GM23338 (cell line): ENCODE results near the gene SH3RF2. TPM values are rescaled to one million over a fixed set of nuclear protein-coding genes. Genes with fewer than 3 reads are reported as not detected.

Source experiments
- ATAC-seq: fragments of 200-7000 bp; cut with Tn5 transposase; 3 replicates; pipeline ENCODE4 v1.9.1; 2020
- DNase-seq: peaks from one replicate; pipeline ENCODE4 v3.0.0-alpha.2; 2015; ENCODE audit warnings: low spot score
- H2AFZ ChIP-seq: fragments of 200-600 bp; sonication (generic); 2 replicates; pipeline ENCODE4 v1.8.0; 2016; ENCODE audit warnings: antibody characterized with exemption, mild to moderate bottlenecking, moderate library complexity
- H3F3A ChIP-seq: fragments of 200-600 bp; sonication (generic); replicated peaks from 2 replicates; pipeline ENCODE4 v1.8.0; 2017; ENCODE audit warnings: antibody characterized with exemption, mixed run types, low read depth
- H3K27ac ChIP-seq: fragments of 200-600 bp; sonication (generic); 2 replicates; pipeline ENCODE4 v1.6.1; 2016; ENCODE audit warnings: low read depth
- H3K27me3 ChIP-seq: fragments of 200-600 bp; sonication (generic); 2 replicates; pipeline ENCODE4 v1.8.0; 2016; ENCODE audit warnings: mild to moderate bottlenecking, mixed run types, moderate library complexity; ENCODE audit not compliant: insufficient read depth
- H3K36me3 ChIP-seq: fragments of 200-600 bp; sonication (generic); 2 replicates; pipeline ENCODE4 v1.8.0; 2016; ENCODE audit warnings: mild to moderate bottlenecking; ENCODE audit not compliant: insufficient read depth
- H3K4me1 ChIP-seq: fragments of 200-600 bp; sonication (generic); 2 replicates; pipeline ENCODE4 v1.8.0; 2016; ENCODE audit warnings: mild to moderate bottlenecking, moderate library complexity; ENCODE audit not compliant: insufficient read depth
- H3K4me2 ChIP-seq: fragments of 200-600 bp; sonication (generic); 2 replicates; pipeline ENCODE4 v1.7.1; 2017; ENCODE audit warnings: mixed run types
- H3K4me3 ChIP-seq: fragments of 200-600 bp; sonication (generic); 2 replicates; pipeline ENCODE4 v1.6.1; 2016; ENCODE audit warnings: mixed run types
- H3K79me2 ChIP-seq: fragments of 200-600 bp; sonication (generic); replicated peaks from 2 replicates; pipeline ENCODE4 v1.8.0; 2017; ENCODE audit warnings: mild to moderate bottlenecking; ENCODE audit not compliant: insufficient read depth
- H3K9me2 ChIP-seq: fragments of 200-600 bp; sonication (generic); 2 replicates; pipeline ENCODE4 v1.8.0; 2017; ENCODE audit not compliant: insufficient read depth
- H4K20me1 ChIP-seq: fragments of 200-600 bp; sonication (generic); replicated peaks from 2 replicates; pipeline ENCODE4 v1.8.0; 2017; ENCODE audit warnings: mild to moderate bottlenecking; ENCODE audit not compliant: insufficient read depth
- H3K27ac Mint-ChIP-seq: 2 replicates; pipeline ENCODE4 v1.8.0; 2020; ENCODE audit warnings: inconsistent platforms, mild to moderate bottlenecking, moderate library complexity, mixed read lengths
- H3K27me3 Mint-ChIP-seq: 3 replicates; pipeline ENCODE4 v1.8.0; 2022; ENCODE audit warnings: low read depth, mild to moderate bottlenecking, moderate library complexity, mixed read lengths, inconsistent platforms; ENCODE audit not compliant: insufficient read depth, poor library complexity
- H3K36me3 Mint-ChIP-seq: 3 replicates; pipeline ENCODE4 v1.8.0; 2021; ENCODE audit warnings: low read depth, mild to moderate bottlenecking, inconsistent platforms, moderate library complexity, mixed read lengths
- H3K4me1 Mint-ChIP-seq: 3 replicates; pipeline ENCODE4 v1.8.0; 2020; ENCODE audit warnings: mild to moderate bottlenecking, inconsistent platforms, mixed read lengths
- H3K4me3 Mint-ChIP-seq: 3 replicates; pipeline ENCODE4 v1.8.0; 2021; ENCODE audit warnings: moderate library complexity, mild to moderate bottlenecking, inconsistent platforms, mixed read lengths
- H3K9me3 Mint-ChIP-seq: 3 replicates; pipeline ENCODE4 v1.8.0; 2020; ENCODE audit warnings: moderate library complexity, mild to moderate bottlenecking, inconsistent platforms, mixed read lengths
- CREB1 ChIP-seq: fragments of 250-450 bp; sonication (Bioruptor Pico); IDR thresholded peaks from 2 replicates; pipeline ENCODE4 v1.5.0; 2020; ENCODE audit warnings: low read depth, mild to moderate bottlenecking, moderate library complexity
- CTCF ChIP-seq, 2 experiments: fragments of 200-600 bp in 1 of 2; sonication (generic) in 1 of 2; conservative IDR thresholded peaks; 2 replicates each; pipeline versions ENCODE4 v1.5.1 to v1.6.1; 2016 to 2017; ENCODE audit warnings: antibody characterized with exemption in 2 of 2, low read depth in 2 of 2, mild to moderate bottlenecking in 2 of 2, moderate library complexity in 1 of 2
- ETS1 ChIP-seq: IDR thresholded peaks from 2 replicates; pipeline ENCODE4 v1.6.1; 2016; ENCODE audit warnings: antibody characterized with exemption
- EZH2phosphoT487 ChIP-seq: fragments of 200-600 bp; sonication (generic); IDR thresholded peaks from one replicate; pipeline ENCODE4 v1.8.1; 2018; ENCODE audit warnings: antibody characterized with exemption; ENCODE audit not compliant: unreplicated experiment
- JUNB ChIP-seq: IDR thresholded peaks from one replicate; pipeline ENCODE4 v1.6.1; 2016; ENCODE audit warnings: antibody characterized with exemption; ENCODE audit not compliant: unreplicated experiment
- NANOG ChIP-seq: IDR thresholded peaks from 2 replicates; pipeline ENCODE4 v1.6.1; 2016; ENCODE audit warnings: antibody characterized with exemption, borderline replicate concordance
- REST ChIP-seq: IDR thresholded peaks from one replicate; pipeline ENCODE4 v1.6.1; 2018; ENCODE audit warnings: antibody characterized with exemption; ENCODE audit not compliant: unreplicated experiment
- ZNF114 ChIP-seq: fragments of 250-450 bp; sonication (Bioruptor Pico); IDR thresholded peaks from 2 replicates; pipeline ENCODE4 v1.5.0; 2020; ENCODE audit warnings: mild to moderate bottlenecking, moderate library complexity
- polyA plus RNA-seq: library from polyadenylated mRNA; unstranded; fragments of >200 nt; fragmentation: Nextera tagmentation; extraction: Ambion mirVana; gene quantifications from 2 replicates; pipeline ENCODE4 v1.2.1, GENCODE V29; 2016
- total RNA-seq: library from RNA; depleted of rRNA; stranded (reverse); fragments of >200 nt; shearing (Covaris generic); gene quantifications from 2 replicates; pipeline ENCODE4 v1.2.3, GENCODE V29; 2014

SH3RF2 gene
- total and polyA plus RNA-seq, 2 experiments from 2014 or later, result 1.7 to 2.4 TPM

GRCh38 chr5:146015001-146015400 is 78.6 kb downstream of the SH3RF2 start:
- Histone ChIP-seq H3K27ac (no peak overlapping the region), H3F3A (no peaks in the 10 kb centered on the region), H3K36me3 (no peaks in the 10 kb centered on the region), H3K9me2 (peaks cover 19% of the 10 kb centered on the region), H3K4me1 (no peaks in the 10 kb centered on the region), H3K27me3 (no peaks in the 10 kb centered on the region), H4K20me1 (no peaks in the 10 kb centered on the region), H3K4me3 (no peak overlapping the region), H3K79me2 (no peaks in the 10 kb centered on the region), H3K4me2 (no peak overlapping the region), H2AFZ (no peak overlapping the region)
- H3K27me3 Mint-ChIP-seq, result no peaks in the 10 kb centered on the region
- no peak for TF ChIP-seq JUNB
- H3K36me3 Mint-ChIP-seq, result no peaks in the 10 kb centered on the region
- H3K4me1 Mint-ChIP-seq, result no peaks in the 10 kb centered on the region
- DNase-seq (no peak), ATAC-seq (no peak)
- H3K27ac Mint-ChIP-seq, result no peak overlapping the region
- peaks cover 10% of the 10 kb centered on the region; the same call in 2 of the 3 replicates for H3K9me3 Mint-ChIP-seq
- no peak overlapping the region for H3K4me3 Mint-ChIP-seq

GRCh38 chr5:146016764-146017484 is 80.5 kb downstream of the SH3RF2 start:
- Mint-ChIP-seq H3K4me3 (no peak overlapping the region), H3K36me3 (no peaks in the 10 kb centered on the region), H3K27ac (no peak overlapping the region), H3K9me3 (no peaks in the 10 kb centered on the region; the same call in 2 of the 3 replicates), H3K27me3 (no peaks in the 10 kb centered on the region), H3K4me1 (no peaks in the 10 kb centered on the region)
- H3K4me3 ChIP-seq, result no peak overlapping the region
- H2AFZ ChIP-seq, result peak overlapping the region; percentile 69; the same call in 1 of the 2 replicates
- H3F3A ChIP-seq, result no peaks in the 10 kb centered on the region
- H3K27me3 ChIP-seq, result no peaks in the 10 kb centered on the region
- peaks cover 19% of the 10 kb centered on the region for H3K9me2 ChIP-seq
- H4K20me1 ChIP-seq, result no peaks in the 10 kb centered on the region
- no peak overlapping the region for H3K4me2 ChIP-seq
- ATAC-seq (no peak), DNase-seq (no peak)
- H3K4me1 ChIP-seq, result no peaks in the 10 kb centered on the region
- H3K27ac ChIP-seq, result no peak overlapping the region
- H3K36me3 ChIP-seq, result no peaks in the 10 kb centered on the region
- H3K79me2 ChIP-seq, result no peaks in the 10 kb centered on the region
- TF ChIP-seq REST (no peak), ETS1 (no peak), ZNF114 (CRISPR knock-in tag) (no peak), NANOG (no peak), CREB1 (no peak), CTCF (conservative IDR thresholded peaks at IDR 0.05; ENCODE audit: low read depth in 2 of 2) (no peak), EZH2phosphoT487 (no peak)
